Ovary (tissue), 3 donors: Measurements from ENCODE around the gene CENPE.

Experiments
- EP300 ChIP-seq: sonication (generic); formaldehyde crosslinking; IDR thresholded peaks from one replicate; pipeline ENCODE4 v1.6.1; 2017; ENCODE audit warnings: antibody characterized with exemption
- POLR2A ChIP-seq: fragments of 450-650 bp; IDR thresholded peaks from one replicate; pipeline ENCODE4 v1.6.1; 2017; ENCODE audit warnings: antibody characterized with exemption, mild to moderate bottlenecking, moderate library complexity
- TF ChIP-seq, protein P1 (sequence below), 3 donors: fragments of 450-650 bp in 2 of 3; fragments of 200-600 bp in 1 of 3; IDR thresholded peaks; one replicate each; pipeline versions ENCODE4 v1.5.1 to v1.8.0; 2016 to 2022; ENCODE audit warnings: antibody characterized with exemption in 3 of 3, mild to moderate bottlenecking in 1 of 3
- donor health status: DM: no; HTN: no; CAD: no.

DNA sequence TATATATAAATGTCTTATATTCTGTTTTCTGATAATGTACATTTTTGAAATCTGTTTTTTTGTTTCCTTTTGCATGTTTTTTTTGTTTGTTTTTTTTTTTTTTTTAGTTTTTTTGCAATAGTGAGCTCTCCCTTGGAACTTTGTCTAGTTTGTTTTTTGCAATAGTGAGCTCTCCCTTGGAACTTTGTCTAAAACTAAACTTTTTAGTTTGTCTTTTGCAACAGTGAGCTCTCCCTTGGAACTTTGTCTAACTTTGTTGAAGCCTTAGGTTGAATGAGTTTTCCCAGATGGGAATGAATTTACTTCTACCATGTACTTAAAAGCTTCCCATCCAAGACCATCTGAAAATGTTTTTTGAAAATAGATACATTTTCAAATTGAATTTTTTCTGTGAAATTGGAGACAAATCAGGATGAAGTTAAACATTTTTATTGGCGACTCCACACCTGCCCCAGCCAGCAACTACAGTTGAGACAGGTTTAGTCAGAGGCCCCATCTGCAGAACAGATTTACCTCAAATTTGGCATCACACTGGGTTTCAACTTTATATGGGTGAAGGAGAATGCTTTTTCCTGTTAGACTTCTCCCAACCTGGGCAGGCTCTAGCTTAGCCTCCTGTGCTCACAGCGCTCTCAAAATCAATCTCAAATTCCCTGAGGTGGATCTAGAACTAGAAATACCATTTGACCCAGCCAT, 137.5 kb downstream of the CENPE start:
- TF ChIP-seq, protein P1, sequence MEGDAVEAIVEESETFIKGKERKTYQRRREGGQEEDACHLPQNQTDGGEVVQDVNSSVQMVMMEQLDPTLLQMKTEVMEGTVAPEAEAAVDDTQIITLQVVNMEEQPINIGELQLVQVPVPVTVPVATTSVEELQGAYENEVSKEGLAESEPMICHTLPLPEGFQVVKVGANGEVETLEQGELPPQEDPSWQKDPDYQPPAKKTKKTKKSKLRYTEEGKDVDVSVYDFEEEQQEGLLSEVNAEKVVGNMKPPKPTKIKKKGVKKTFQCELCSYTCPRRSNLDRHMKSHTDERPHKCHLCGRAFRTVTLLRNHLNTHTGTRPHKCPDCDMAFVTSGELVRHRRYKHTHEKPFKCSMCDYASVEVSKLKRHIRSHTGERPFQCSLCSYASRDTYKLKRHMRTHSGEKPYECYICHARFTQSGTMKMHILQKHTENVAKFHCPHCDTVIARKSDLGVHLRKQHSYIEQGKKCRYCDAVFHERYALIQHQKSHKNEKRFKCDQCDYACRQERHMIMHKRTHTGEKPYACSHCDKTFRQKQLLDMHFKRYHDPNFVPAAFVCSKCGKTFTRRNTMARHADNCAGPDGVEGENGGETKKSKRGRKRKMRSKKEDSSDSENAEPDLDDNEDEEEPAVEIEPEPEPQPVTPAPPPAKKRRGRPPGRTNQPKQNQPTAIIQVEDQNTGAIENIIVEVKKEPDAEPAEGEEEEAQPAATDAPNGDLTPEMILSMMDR (IDR thresholded peaks at IDR 0.05) = no peak
- no peak for TF ChIP-seq POLR2A
- TF ChIP-seq EP300 = no peak
